ENCODE results near the gene ELMO1.

ELMO1 gene

DNA sequence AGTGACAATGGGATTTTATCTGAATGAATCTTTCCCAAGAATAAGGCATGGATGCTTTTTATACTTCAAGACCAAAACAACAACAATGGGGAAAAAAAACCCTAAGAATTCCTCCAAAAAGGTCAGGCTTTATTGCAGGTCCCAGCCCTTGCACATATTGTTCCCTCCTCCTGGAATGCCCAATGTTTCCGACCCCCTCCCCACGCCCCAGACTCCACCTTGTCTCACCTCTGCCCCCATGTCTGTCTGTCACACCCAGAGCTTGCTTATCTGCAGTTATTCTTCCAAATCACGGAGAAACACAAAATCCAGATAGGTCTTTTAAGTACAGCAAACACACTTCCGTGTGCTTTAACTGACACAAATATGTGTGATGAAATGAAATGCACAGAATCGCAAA is 43.5 kb downstream of the ELMO1 start:
- no peak for DNase-seq

DNA sequence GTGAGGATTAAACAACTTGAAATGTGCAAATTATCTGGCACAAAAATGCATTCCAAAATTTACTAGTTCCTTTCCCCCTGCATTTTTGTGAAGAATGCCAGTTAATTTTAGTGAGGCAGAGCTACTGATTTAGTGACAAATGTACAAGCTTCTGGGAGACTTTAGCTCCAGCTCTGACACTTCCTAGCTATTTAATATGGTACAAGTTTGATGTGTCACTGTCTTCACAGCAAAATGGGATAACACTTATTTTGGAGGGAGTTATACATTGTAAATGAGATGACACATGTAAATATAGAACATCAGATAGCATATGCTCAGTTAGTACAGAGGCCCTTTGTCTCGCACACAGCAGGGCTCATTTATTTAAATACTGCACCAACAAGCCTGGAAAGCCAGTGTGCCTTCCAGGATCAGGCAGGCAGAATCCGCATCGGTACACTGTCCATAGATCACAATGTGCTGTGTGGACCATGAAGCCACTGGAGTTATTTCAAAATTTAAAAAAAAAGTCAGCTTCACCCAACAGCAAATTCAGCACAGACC is 48.7 kb downstream of the ELMO1 start:
- DNase-seq = no peak

DNA sequence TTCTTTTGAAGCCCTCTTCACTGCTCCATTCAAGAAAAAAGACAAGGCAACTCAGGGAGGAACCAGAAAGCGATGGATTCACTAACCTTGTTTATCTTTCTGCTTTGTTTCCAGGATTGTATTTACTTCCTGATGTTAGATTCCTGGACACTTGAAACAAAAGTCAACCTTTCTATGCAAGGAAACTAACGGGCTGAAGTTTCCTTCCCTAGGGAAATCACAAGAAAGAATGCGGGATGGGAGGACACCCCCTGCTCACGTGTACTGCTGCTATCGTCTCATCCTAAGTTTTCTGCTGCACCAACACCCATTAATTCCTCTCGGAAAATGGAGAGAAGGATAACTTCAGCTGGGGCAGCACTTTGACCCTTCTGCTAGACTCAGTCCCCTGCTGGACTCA is 50.3 kb downstream of the ELMO1 start:
- DNase-seq = no peak

DNA sequence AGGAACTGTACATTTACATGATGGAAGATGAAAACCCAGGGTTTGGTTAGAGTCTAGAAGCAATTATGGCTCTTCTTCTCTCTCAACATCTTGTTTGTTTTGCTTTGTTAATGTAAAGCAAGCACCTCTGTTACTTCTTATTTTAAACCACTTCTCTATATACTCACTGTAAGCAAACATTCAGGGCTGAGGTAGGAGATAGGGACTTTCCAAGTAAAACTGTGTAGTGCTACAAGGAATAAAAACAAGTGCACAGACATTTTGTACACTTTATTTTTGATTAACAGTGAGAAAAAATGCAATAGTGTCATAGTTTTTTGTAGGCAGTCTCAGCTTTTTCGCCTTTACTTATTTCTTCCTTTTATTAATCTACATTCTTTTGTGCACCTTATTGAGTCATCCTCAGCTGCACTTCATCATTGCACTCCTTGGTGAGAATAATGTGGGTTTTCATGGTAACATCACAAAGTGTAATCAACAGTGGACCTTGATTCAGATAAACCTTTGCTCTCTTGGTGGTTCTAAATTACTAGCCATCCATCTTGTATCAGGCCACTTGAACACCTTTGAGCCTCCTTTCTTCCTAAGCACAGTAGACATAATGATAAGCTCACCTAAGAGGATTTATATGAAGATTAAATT is 52.9 kb downstream of the ELMO1 start:
- DNase-seq = no peak

DNA sequence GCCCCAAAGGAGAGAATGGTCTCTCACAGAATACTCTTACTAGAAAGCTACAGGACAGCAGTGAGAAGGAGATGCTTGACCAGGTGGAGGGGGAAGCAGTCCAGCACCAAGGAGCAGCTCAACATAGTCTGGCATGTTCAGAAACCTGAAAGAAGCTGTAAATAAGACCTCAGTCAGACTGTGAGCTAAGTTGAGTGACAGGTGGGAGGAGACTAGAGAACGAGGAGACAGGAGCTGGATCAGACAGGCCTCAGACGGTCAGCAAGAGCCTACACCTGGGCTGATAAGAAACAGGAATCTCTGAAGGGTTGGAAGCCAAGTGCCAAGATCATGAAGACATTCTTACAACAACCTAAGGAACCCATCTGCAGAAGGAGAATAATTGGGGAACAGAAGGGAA is 54.5 kb downstream of the ELMO1 start:
- no peak for DNase-seq

DNA sequence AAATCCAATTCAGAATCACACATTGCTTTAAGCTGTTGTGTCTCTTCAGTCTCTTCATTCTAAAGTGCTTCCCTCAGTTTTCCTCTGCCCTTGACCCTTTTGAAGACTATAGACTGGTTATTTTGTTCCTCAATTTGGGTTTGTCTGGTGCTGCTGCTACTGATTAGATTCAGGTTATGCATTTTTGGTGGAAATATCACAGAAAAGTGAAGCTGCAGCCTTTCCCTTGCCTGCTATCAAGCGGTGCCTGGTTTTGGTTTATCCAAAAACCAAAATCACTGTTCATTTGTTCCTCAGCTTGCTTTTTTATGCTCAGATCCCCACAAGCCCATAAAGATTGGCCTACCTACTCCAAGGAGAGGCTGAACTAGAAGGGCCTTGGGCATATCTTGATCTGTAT is 55.2 kb downstream of the ELMO1 start:
- no peak for DNase-seq

DNA sequence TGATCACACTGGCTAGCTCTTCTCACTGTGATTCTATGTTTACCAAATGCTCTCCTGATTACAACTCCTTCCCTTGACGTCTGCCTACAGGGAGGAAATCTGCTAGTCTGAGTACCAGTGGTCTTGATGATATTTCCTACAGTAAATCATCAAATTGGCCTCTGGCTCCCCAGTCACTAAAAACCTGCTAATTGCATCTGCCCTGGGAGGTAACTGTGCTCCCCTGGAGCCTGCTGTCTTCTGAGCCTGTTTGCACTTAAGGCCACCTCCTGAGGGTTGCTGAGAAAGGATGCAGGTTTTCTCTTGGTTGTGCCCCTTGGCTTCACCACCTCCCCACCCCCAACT is 56.0 kb downstream of the ELMO1 start:
- no peak for DNase-seq

DNA sequence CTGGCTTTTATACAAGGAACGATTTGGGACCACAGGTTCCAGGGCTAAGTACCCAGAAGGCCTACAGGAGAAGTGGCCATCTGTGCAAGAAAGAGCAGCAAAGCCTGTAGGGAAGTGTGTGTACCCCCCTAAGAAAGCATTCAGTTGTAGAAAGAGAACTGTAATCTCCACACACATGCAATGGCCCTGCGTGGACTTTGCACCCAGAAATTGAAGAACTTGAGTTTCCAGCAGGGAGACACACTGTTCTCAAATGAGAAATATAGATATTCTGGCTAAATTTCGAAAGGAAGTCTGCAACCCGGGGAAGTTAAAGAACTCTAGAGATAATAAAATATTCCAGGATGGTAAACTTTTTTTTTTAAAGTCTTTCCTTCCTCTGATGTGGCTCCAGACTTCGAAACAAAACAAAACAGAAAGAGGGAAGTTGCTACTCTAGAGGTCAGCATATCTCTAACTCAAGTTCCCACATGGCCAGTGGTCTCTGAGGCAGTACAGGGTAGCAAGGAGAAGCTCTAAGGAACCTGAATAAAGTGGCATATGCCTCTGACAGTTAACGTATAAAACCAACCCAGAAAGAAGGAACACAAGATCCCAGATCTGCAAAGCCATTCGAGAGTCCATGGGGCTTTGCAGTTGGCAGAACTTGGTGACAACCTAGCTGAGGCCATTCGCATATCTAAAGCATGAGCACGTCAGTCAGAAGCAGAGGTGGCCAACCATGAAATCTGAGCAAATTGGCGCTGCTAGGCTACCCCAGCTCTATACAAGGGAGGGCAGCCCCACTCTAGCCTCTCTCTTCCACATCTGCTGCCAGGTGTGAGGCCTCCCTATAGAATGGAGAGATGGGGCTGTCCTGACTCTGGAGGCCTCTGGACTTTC is 56.6 kb downstream of the ELMO1 start:
- DNase-seq = no peak

DNA sequence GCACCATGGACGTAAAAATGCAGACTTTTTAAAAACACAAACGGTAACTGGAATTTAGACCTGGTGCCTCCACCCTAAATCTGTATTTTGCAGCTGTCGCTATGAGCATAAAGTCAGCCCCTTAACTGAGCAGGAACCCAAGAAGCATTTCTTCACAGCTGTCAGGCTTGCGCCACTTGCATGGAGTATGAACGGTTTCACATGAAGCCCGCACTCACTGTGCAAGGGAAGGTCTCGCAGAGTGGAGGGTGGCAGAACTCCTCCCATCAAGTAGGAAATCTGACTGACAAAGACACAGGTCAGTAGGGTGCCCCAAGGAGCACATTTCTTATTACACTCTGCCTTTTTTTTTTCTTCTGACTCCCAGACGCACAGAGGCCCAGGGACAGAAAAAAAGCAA is 58.5 kb downstream of the ELMO1 start:
- DNase-seq = no peak

DNA sequence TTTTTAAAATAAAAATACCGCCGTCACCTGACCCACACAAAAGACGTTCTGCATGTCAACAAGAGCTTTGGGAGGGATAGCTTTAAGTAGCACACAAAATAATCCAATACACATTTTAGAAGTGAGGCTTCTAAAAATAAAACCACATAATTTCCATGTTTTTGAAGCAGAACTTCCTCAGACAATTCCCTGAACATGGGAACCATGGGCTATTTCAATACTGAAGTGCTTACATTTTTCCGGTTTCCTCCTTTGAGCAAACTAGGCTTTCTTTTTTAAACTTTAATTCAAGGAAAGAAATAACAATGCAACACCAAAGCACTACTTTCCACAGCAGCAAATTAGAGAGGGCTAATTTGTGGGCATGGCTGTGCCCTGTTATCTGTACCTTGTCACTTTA is 59.9 kb downstream of the ELMO1 start:
- DNase-seq = no peak

DNA sequence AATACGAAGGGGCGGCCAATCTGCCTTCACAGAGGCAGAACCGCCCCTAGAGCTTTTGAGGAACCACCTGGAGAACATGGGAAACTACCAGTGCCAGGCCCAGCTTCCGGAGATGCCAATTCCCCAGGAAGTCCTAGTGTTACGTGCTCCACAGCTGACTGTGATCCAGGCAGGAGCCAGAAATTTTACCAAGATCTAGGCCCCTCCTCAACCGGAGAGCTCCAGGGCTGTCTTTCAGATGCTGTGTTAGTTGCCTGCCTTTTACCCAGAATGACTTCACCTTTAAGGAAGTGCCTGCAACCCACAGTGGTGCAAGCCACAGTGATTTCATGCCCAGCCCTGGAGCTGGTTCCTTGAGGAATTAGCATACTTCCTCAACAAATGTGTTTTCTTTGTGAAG is 62.9 kb downstream of the ELMO1 start:
- no peak for DNase-seq

DNA sequence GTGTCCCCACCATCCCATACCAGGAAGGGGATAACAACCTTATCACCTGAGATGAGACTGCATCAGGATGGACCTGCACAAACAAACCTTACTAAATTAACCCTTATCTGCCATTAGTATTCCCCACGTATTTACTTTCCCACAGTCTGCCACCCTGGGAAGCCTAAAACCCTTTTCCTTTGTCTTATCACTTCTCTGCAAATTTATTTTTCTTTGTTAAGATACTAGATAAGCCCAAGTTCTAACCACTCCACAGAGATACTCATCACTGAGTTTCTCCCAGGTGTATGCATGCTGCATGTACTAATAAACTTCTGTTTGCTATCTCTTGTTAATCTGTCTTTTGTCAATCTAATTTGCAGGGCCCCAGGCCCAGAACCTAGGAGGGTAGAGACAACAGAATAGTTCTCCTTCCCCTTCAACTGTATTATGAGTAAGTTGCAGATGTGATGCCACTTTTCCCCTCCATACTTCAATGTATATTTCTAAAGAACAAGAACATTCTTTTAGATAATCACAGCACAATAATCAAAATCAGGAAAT is 66.0 kb downstream of the ELMO1 start:
- no peak for DNase-seq

DNA sequence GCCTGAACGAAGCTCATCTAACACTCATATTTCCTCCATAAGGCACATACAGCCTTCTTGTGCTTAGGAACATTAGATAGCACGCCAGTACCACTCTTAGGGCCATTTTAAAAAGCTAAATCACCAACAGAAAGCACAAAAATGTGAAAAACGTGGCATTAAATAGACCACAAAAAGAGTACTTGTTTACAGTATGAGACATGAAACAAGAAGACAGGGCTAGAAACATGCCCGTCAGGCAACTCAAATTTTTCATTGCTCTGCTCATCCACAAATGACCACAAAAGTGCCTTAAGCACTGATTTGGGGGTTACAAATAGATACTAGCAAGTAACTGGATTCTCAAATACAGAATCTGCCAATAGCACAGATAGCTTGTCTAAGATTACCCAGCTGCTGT is 67.8 kb downstream of the ELMO1 start:
- no peak for DNase-seq

DNA sequence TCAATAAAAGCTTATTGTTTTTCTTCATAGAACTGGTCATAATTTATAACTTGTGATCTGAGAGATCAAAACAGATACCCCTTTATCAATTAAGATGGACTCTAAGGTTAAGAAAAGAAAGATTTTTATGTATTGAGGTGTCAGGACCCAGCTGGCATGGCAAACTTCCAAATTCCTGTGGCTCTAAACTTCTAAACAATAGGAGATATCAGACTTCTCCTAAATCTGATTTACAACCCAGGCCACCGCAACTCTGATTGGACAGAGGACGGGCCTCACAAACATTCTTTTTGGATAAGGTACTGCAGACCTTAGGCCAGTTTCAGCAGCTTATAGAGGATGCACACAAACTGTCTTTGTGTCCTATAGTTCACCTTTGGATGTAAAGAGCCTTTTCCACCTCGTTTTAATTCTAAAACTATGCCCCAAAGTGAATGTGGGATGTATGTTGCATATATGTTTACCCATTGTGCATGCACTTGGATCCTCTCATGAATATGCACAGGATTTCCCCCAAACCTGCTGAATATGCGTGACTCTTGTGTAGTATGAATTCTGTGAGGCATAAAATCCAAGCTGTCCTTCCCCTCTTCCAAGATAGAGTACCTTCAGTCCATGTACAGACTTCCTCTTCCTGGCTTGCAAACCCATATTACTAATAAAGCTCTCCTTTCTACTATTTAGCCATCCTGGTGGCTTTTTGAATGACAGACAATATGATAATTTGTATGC is 69.0 kb downstream of the ELMO1 start:
- no peak for DNase-seq

DNA sequence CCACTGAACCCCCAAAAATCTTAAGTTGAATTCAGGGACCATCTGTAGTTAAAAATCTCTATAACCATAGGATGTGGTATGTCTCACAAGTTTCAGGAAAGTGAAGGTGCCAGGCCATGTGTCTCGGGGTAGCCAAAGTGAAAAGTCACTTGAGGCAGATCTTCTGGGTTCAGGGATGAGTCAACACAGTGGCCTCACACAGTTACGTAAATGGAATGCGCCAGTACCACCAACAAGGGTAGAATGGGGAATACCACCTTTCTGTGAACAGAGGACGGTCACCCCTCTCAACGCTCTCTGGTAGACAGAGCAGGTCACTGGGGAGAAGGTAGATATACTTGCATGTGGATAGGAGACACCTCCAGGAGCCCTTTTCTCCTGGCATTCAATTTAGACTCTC is 71.4 kb downstream of the ELMO1 start:
- no peak for DNase-seq

DNA sequence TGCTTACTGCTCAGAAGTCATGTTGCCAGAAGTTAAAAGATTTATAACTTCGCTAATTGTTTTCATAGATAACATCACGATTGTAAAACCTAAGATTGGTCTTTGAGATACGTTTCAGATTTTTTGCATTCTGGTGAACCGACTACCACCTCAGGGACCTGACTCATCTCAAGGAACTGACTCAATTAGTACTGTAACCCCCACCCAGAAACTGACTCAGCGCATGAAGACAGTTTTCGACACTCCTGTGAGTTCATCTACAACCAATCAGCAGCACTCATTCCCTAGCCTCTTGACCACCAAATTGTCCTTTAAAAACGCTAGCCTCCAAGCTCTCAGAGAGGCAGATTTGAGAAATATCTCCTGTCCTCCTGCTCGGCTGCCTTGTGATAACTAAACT is 72.3 kb downstream of the ELMO1 start:
- no peak for DNase-seq

DNA sequence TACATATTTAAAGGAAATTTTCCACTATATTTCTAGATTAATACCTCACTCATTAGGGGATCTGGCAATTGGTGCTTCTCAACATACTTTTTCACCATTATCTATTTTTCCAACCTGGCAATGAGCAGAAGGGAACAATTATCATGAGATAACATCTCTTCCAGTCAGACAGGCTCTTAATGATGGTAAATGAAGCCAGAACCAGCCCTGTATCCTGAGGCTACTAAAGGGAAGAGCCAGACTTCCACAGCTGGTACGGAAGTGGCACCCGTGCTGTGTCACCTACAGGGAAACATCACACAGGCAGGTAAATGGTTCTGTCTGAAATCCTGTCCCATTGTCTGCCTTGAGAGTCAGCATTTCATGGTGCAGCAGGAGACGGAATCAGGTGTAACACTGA is 75.9 kb downstream of the ELMO1 start:
- no peak for DNase-seq

DNA sequence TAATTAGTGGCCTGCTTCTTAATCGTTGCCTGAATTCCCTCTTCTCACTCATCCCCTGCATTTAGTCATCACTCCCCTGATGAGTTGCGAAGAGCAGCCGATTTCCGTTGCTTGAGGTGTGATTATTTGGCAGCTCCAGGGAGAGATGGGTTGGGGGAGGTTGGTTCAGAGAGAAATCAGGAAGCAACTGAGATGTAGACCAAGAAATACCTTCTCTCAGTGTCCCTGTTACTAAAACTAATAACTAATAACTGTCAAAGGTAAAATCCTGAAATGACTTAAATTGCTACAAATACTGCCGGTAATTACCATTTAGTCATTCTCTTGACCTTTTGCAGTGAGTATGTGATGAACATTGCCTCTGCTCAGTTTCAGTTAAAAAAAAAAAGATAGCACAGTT is 76.9 kb downstream of the ELMO1 start:
- no peak for DNase-seq

DNA sequence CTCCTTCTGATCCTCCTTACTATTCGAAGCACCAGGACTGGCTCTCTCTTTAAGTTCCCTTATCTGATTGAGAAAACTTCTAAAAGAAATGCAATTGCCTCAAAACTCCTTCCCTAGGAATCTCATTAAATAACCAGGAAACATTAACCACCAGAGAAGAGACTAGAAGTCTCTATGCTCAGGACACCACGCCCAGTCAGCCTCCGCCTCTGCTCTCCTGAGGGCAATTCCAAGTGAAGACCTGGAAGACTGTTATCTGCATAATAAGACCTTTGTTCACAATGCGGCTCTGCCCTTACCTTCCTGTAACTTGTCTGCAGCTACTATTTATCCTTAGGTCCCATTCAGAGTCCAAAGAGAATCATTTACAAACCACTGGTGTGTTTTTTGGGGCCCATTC is 78.8 kb downstream of the ELMO1 start:
- DNase-seq = no peak

DNA sequence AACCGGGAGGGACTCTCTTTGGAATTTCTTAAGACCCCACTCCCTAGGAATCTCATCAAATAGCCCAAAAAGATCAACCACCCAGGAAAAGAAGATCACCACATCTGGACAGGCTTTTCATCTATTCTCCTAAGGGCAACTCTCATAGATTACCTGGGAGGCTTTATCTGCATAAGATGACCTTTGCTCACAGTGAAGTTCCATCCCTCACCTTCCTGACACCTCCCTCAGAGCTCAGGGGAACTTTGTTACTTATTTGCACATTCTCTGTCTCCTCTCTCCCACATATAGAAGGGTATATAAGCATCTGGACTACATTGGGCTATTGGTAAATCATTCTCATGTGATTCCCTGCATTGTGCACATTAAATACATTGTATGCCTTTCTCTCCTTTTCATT is 80.1 kb downstream of the ELMO1 start:
- no peak for DNase-seq

DNA sequence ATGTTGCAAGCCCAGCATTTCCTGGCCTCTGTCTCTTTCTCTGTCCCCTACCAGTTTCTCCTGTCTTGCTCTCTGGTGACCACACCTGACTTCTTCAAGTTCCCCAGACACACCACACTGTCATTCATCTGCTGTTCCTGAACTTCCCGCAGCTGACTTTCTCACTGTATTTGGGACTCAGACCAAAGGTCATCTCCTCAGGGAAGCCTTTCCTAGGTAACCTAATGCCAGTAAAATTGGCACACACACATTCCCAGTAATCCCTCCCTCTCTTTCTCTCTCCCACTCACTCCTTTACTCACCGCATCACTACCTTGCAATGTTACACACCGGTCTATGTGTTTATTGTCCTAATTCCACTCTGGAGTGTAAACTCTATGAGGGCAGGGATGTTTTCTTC is 81.7 kb downstream of the ELMO1 start:
- no peak for DNase-seq

DNA sequence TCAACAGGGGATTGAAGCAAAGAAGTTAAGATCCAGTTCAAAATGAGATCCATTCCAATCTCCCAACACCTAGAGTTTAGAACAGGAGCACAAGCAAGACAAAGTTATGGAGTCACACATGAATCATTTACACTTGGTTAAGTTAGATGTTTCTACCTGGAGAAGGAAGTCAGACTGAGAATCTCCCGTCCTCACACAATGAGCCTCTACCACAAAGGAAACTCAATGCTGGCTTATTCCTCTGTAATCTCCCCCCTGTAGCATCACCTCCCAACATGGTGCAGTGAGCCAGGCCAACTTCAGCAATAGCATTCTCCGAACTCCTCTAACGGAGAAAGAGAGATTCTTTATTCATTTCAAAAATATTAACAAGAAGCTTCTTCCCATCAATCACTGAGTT is 82.2 kb downstream of the ELMO1 start:
- no peak for DNase-seq

DNA sequence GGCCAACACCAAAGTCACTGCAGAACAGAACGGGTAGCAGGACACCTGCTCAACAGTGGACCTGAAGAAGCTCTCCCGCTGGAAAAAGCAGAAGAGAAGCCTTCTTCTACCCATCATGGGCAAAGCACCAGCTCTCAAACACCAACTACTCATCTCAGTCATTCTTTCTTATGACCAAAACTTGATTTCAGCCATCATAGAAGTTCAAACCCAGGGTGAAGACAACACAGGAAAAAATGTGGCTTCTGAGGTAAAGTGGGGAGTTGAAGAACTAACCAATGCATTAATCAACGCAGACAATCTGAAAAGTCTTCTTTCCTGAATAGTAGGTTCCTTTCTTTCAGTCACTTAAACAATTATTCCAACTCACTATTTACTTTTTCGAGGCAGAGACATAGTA is 83.3 kb downstream of the ELMO1 start:
- DNase-seq = no peak

DNA sequence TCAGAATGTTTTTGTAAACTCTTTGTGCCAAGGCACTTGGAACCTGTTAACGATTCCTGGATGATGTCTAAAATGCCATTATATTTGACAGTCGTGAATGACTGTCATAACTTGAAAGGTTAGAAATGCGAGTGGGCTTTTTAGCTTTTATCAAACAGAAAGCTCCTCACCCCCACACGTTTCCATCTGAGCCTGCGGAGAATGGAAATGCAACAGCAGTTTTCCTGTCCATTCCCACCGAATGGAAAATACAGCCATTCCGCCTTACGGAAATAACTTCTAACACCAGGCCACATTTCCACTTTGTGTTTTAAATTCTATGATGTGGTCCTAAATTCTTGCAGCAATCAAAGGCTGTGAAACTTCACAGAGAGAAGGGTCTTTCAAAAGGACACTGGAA is 83.8 kb downstream of the ELMO1 start:
- DNase-seq = no peak
